GM21381 (cell line): Measurements from ENCODE around the gene SAC3D1.
"Not testable (repeated sequence)": the region's sequence is repeated elsewhere in the genome, so short reads cannot be mapped to it uniquely, and the experiment has no call there.

Experiments used
- ATAC-seq: cut with Tn5 transposase; IDR thresholded peaks from one replicate; pipeline ENCODE4 v1.9.1; 2021; ENCODE audit warnings: mild to moderate bottlenecking, moderate library complexity; ENCODE audit not compliant: unreplicated experiment

Gene SAC3D1

GRCh38 chr11:65023502-65023901 lies 17.5 kb upstream of the SAC3D1 start:
- not testable (repeated sequence) for ATAC-seq

- ATAC-seq, result no peak
These were observed 14.2 kb upstream of the SAC3D1 start for GRCh38 chr11:65026810-65027209.

GRCh38 chr11:65027213-65028067 lies 13.6 kb upstream of the SAC3D1 start, which contains the start of gene SNX15:
Gene SNX15, plus strand, starts transcription at chr11:65027439. Its CDS starts 99 bp downstream, at chr11:65027538.
- peak; percentile 85 for ATAC-seq

- ATAC-seq, result no peak
These were observed 8.8 kb upstream of the SAC3D1 start for GRCh38 chr11:65032216-65032615.

GRCh38 chr11:65034423-65034822 lies 6.6 kb upstream of the SAC3D1 start:
- no peak for ATAC-seq

GRCh38 chr11:65035579-65035978 lies 5.4 kb upstream of the SAC3D1 start:
- no peak for ATAC-seq

- ATAC-seq, result no peak
These were observed 4.1 kb upstream of the SAC3D1 start for GRCh38 chr11:65036931-65037330.

GRCh38 chr11:65040520-65040846 lies 527 bp upstream of the SAC3D1 start:
- no peak for ATAC-seq

GRCh38 chr11:65042891-65043290 lies 1.9 kb downstream of the SAC3D1 start:
- ATAC-seq, result no peak

GRCh38 chr11:65043881-65044501 lies 3.0 kb downstream of the SAC3D1 start:
- ATAC-seq, result no peak

GRCh38 chr11:65045061-65045460 lies 4.1 kb downstream of the SAC3D1 start:
- no peak for ATAC-seq

GRCh38 chr11:65045728-65046127 lies 4.7 kb downstream of the SAC3D1 start:
- no peak for ATAC-seq

GRCh38 chr11:65047581-65048422 lies 6.8 kb downstream of the SAC3D1 start:
- ATAC-seq, result no peak

- no peak for ATAC-seq
These were observed 10.4 kb downstream of the SAC3D1 start for GRCh38 chr11:65051398-65051858.

- ATAC-seq, result no peak
These were observed 13.0 kb downstream of the SAC3D1 start for GRCh38 chr11:65053827-65054508.

GRCh38 chr11:65055538-65055937 lies 14.5 kb downstream of the SAC3D1 start:
- ATAC-seq, result no peak

- no peak for ATAC-seq
These were observed 16.0 kb downstream of the SAC3D1 start for GRCh38 chr11:65056999-65057398.

GRCh38 chr11:65057526-65057925 lies 16.5 kb downstream of the SAC3D1 start:
- no peak for ATAC-seq

GRCh38 chr11:65058012-65058411 lies 17.0 kb downstream of the SAC3D1 start:
- no peak for ATAC-seq

GRCh38 chr11:65058419-65059054 lies 17.5 kb downstream of the SAC3D1 start, which contains the start of gene NAALADL1:
Gene NAALADL1, minus strand, starts transcription at chr11:65058553. Its CDS starts 32 bp downstream, at chr11:65058521.
- no peak for ATAC-seq
